Natural killer cell (primary cell): ENCODE measurements around the gene RANBP9. TPM values are rescaled to one million over a fixed set of nuclear protein-coding genes. Genes with fewer than 3 reads are reported as not detected.

Experiments used
- ATAC-seq, 3 donors: fragments of 150-1000 bp in 2 of 3; fragments of 200-7000 bp in 1 of 3; cut with Tn5 transposase; 1 replicate in 1 of 3; 2 replicates in 2 of 3; pipeline ENCODE4 v1.10.0; 2021; ENCODE audit warnings: mild to moderate bottlenecking in 2 of 3, moderate library complexity in 2 of 3
- DNase-seq, 2 donors: peaks; one replicate each; pipeline versions ENCODE4 v3.0.0 to v3.0.0-alpha.2; 2013 to 2021; ENCODE audit warnings: mixed read lengths in 1 of 2
- H3K27ac ChIP-seq: one replicate; pipeline ENCODE4 v1.5.1; 2013; ENCODE audit warnings: mild to moderate bottlenecking, low read length
- H3K27me3 ChIP-seq: one replicate; pipeline ENCODE4 v1.6.1; 2013; ENCODE audit warnings: low read length; ENCODE audit not compliant: control insufficient read depth, insufficient read depth
- H3K36me3 ChIP-seq: one replicate; pipeline ENCODE4 v1.6.1; 2013; ENCODE audit warnings: low read length; ENCODE audit not compliant: control insufficient read depth, insufficient read depth
- H3K4me1 ChIP-seq: one replicate; pipeline ENCODE4 v1.6.1; 2013; ENCODE audit warnings: low read length; ENCODE audit not compliant: control insufficient read depth, insufficient read depth
- H3K4me3 ChIP-seq: one replicate; pipeline ENCODE4 v1.5.1; 2013; ENCODE audit warnings: low read length
- H3K9me3 ChIP-seq: one replicate; pipeline ENCODE4 v1.6.1; 2013; ENCODE audit warnings: low read length; ENCODE audit not compliant: control insufficient read depth, insufficient read depth
- H3K27ac Mint-ChIP-seq, 2 donors: one replicate each; pipeline ENCODE4 v1.8.0; 2022; ENCODE audit warnings: mild to moderate bottlenecking in 2 of 2, mixed read lengths in 2 of 2, moderate library complexity in 1 of 2
- H3K27me3 Mint-ChIP-seq, 2 donors: one replicate each; pipeline ENCODE4 v1.8.0; 2022; ENCODE audit warnings: low read depth in 2 of 2, mixed read lengths in 2 of 2
- H3K36me3 Mint-ChIP-seq: one replicate; pipeline ENCODE4 v1.8.0; 2022; ENCODE audit warnings: mixed read lengths
- H3K4me1 Mint-ChIP-seq, 2 donors: one replicate each; pipeline ENCODE4 v1.8.0; 2022; ENCODE audit warnings: mixed read lengths in 2 of 2
- H3K4me3 Mint-ChIP-seq: one replicate; pipeline ENCODE4 v1.8.0; 2022; ENCODE audit warnings: mild to moderate bottlenecking, moderate library complexity, mixed read lengths
- H3K9me3 Mint-ChIP-seq, 2 donors: one replicate each; pipeline ENCODE4 v1.8.0; 2022; ENCODE audit warnings: mixed read lengths in 2 of 2
- WGBS: methylation state at CpG from one replicate; pipeline ENCODE4 v1.1.7; 2013; ENCODE audit warnings: missing lambda C conversion rate; ENCODE audit not compliant: insufficient coverage; 5-methylcytosine and 5-hydroxymethylcytosine counted together
- intact Hi-C: fragments of 100-400 bp; cut with micrococcal nuclease; formaldehyde crosslinking; loops from one replicate; pipeline ENCODE4 v1.14.2; 2022
- total RNA-seq, 4 donors: library from RNA; stranded (reverse); fragments of 120-200 nt in 1 of 4; gene quantifications; one replicate each; pipeline versions ENCODE4 v1.2.3 to v1.2.4, GENCODE V29; 2013 to 2022
- TF ChIP-seq, protein P1 (sequence below): fragments of 200-600 bp; IDR thresholded peaks from one replicate; pipeline ENCODE4 v1.8.0; 2022; ENCODE audit warnings: antibody characterized with exemption

The RANBP9 gene
- total RNA-seq, 3 donors from 2014 or later (not counting 1 experiment from before 2014, with no cell fraction given) = 52.2 to 62.5 (median 57.6) TPM

- intact Hi-C loops = no loop called here
- Histone ChIP-seq H3K4me1 (no peaks in the 10 kb centered on the region), H3K36me3 (peaks cover 17% of the 10 kb centered on the region), H3K27ac (no peak overlapping the region), H3K9me3 (no peaks in the 10 kb centered on the region), H3K27me3 (no peaks in the 10 kb centered on the region), H3K4me3 (no peak overlapping the region)
- Mint-ChIP-seq H3K4me1 (peaks cover 0 to 10% of the 10 kb centered on the region in 2 donors), H3K9me3 (no peaks in the 10 kb centered on the region), H3K27me3 (no peaks in the 10 kb centered on the region), H3K27ac (no peak overlapping the region), H3K36me3 (peaks cover 17% of the 10 kb centered on the region), H3K4me3 (no peak overlapping the region)
- 76% methylated on average over 4 of the region's 4 CpGs for WGBS
- TF ChIP-seq, protein P1, sequence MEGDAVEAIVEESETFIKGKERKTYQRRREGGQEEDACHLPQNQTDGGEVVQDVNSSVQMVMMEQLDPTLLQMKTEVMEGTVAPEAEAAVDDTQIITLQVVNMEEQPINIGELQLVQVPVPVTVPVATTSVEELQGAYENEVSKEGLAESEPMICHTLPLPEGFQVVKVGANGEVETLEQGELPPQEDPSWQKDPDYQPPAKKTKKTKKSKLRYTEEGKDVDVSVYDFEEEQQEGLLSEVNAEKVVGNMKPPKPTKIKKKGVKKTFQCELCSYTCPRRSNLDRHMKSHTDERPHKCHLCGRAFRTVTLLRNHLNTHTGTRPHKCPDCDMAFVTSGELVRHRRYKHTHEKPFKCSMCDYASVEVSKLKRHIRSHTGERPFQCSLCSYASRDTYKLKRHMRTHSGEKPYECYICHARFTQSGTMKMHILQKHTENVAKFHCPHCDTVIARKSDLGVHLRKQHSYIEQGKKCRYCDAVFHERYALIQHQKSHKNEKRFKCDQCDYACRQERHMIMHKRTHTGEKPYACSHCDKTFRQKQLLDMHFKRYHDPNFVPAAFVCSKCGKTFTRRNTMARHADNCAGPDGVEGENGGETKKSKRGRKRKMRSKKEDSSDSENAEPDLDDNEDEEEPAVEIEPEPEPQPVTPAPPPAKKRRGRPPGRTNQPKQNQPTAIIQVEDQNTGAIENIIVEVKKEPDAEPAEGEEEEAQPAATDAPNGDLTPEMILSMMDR = no peak
- DNase-seq = no peak
- no peak for ATAC-seq
Observed at GRCh38 chr6:13604135-13604534, 107.5 kb downstream of the RANBP9 start.

- H3K4me1 ChIP-seq = no peaks in the 10 kb centered on the region
- DNase-seq = no peak
- Mint-ChIP-seq H3K4me1 (peaks cover 0 to 10% of the 10 kb centered on the region in 2 donors), H3K4me3 (no peak overlapping the region), H3K27me3 (no peaks in the 10 kb centered on the region), H3K36me3 (peaks cover 25% of the 10 kb centered on the region), H3K9me3 (no peaks in the 10 kb centered on the region), H3K27ac (no peak overlapping the region)
- H3K27me3 ChIP-seq = no peaks in the 10 kb centered on the region
- no peak for ATAC-seq
- H3K36me3 ChIP-seq = peaks cover 40% of the 10 kb centered on the region
- whole genome bisulfite sequencing = 100% methylated on average over 4 of the region's 6 CpGs
- TF ChIP-seq, protein P1 = no peak
- H3K9me3 ChIP-seq = no peaks in the 10 kb centered on the region
- H3K4me3 ChIP-seq = no peak overlapping the region
- intact Hi-C loops = no loop called here
- no peak overlapping the region for H3K27ac ChIP-seq
Observed at GRCh38 chr6:13600036-13600435, 111.6 kb downstream of the RANBP9 start.

DNA sequence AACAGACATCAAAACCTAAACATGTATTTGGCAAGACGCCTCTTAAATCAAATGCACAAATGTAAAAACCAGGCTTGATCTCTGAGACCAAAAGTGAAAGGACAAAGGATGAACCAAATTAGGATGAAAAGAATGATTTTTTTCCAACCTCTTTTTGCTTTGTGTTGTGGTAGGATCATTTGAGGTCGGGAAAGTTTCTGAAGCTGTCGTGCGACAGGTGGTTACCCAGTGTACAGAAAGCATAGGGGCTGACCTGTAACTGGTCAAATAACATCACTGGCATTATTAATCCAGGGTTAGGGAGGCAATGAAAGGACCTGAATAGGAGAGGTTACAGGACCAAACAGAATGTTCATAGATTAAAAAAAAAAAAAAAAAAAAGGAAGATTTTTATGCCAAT, 114.6 kb downstream of the RANBP9 start:
- Histone ChIP-seq H3K27me3 (no peaks in the 10 kb centered on the region), H3K4me1 (no peaks in the 10 kb centered on the region), H3K36me3 (peaks cover 55% of the 10 kb centered on the region), H3K9me3 (no peaks in the 10 kb centered on the region), H3K27ac (no peak overlapping the region), H3K4me3 (no peak overlapping the region)
- H3K36me3 Mint-ChIP-seq = peaks cover 25% of the 10 kb centered on the region
- DNase-seq (no peak), ATAC-seq (no peak)
- 85% methylated on average over 3 of the region's 4 CpGs for WGBS
- TF ChIP-seq, protein P1 = no peak
- no peak overlapping the region for H3K27ac Mint-ChIP-seq
- no peak overlapping the region for H3K4me3 Mint-ChIP-seq
- no peaks in the 10 kb centered on the region for H3K4me1 Mint-ChIP-seq
- no peaks in the 10 kb centered on the region for H3K27me3 Mint-ChIP-seq
- no peaks in the 10 kb centered on the region for H3K9me3 Mint-ChIP-seq
- intact Hi-C loops = no loop called here

DNA sequence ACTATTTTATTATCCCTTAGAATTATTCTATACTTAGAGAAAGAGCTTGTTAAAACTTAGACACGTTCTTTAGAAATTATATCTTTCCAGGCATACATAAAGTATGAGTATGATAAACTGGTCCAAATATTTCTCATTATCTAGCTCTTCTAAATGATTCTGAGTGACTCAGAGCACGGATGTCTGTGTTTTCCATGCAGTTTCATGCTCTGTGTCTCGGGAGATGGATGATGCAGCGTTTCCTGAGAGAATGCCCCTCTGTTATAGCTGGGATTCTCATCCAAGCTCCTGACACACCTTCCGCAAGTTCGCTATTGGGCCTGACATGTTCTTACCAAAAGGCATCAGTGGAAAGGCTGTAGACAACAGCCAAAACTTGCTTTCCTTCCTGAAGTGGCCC, 117.9 kb downstream of the RANBP9 start:
- Mint-ChIP-seq H3K4me3 (no peak overlapping the region), H3K4me1 (no peaks in the 10 kb centered on the region), H3K27me3 (no peaks in the 10 kb centered on the region), H3K36me3 (peaks cover 15% of the 10 kb centered on the region), H3K27ac (no peak overlapping the region), H3K9me3 (no peaks in the 10 kb centered on the region)
- no peak for DNase-seq
- Histone ChIP-seq H3K4me3 (no peak overlapping the region), H3K9me3 (no peaks in the 10 kb centered on the region), H3K36me3 (peaks cover 38% of the 10 kb centered on the region), H3K4me1 (no peaks in the 10 kb centered on the region), H3K27me3 (no peaks in the 10 kb centered on the region), H3K27ac (no peak overlapping the region)
- ATAC-seq = no peak
- TF ChIP-seq, protein P1 = no peak
- 98% methylated on average over 5 of the region's 6 CpGs for WGBS
- intact Hi-C loops = no loop called here
